GM21390 (cell line): ENCODE results near the gene ZWILCH.
"Not testable (repeated sequence)": the region's sequence is repeated elsewhere in the genome, so short reads cannot be mapped to it uniquely, and the experiment has no call there.

Source experiments
- ATAC-seq: cut with Tn5 transposase; IDR thresholded peaks from one replicate; pipeline ENCODE4 v1.9.1; 2021; ENCODE audit not compliant: unreplicated experiment

The ZWILCH gene

GRCh38 chr15:66504563-66505429 lies at the start of gene ZWILCH, which contains the start of gene RPL4:
TSS of gene ZWILCH (plus strand) at chr15:66505326. CDS start at chr15:66505339, 13 bp downstream.
TSS of gene RPL4 (minus strand) at chr15:66504855. CDS start at chr15:66504790, 65 bp downstream.
- peak; percentile 63 for ATAC-seq

- no peak for ATAC-seq
These were observed 48.9 kb upstream of the ZWILCH start for GRCh38 chr15:66456211-66456610.

- no peak for ATAC-seq
These were observed 45.1 kb upstream of the ZWILCH start for GRCh38 chr15:66459818-66460615.

DNA sequence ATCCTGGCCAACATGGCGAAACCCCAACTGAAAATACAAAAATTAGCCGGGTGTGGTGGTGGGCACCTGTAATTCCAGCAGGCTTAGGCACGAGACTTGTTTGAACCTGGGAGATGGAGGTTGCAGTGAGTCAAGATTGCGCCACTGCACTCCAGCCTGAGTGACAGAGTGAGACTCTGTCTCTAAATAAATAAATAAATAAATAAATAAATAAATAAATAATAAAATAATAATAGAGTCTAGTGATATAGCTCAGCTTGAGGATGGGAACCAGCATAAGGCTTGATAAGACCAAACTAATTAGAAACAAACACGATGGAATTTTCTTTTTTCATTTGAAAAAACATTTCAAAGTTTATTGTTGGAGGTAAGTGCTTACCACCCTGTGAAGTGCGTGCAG lies 43.8 kb upstream of the ZWILCH start:
- not testable (repeated sequence) for ATAC-seq

DNA sequence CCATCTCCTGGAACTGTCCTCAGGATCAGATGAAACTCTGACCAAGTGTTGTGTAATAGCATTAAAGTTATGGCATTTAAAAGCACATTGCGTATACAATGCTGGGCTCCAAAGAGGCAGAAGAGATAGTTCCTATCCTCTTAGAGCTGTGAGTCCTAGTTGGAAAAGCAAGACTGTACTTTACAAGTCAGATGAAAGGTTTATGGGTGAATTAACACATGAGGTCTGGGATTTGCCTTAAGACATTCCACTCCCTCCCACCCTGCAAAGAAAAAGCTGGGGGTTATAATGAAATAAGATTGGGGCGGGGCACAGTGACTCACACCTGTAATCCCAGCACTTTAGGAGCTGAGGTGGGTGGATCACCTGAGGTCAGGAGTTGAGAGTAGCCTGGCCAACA lies 43.2 kb upstream of the ZWILCH start:
- no peak for ATAC-seq

- ATAC-seq, result no peak
These were observed 42.5 kb upstream of the ZWILCH start for GRCh38 chr15:66462627-66463026.

DNA sequence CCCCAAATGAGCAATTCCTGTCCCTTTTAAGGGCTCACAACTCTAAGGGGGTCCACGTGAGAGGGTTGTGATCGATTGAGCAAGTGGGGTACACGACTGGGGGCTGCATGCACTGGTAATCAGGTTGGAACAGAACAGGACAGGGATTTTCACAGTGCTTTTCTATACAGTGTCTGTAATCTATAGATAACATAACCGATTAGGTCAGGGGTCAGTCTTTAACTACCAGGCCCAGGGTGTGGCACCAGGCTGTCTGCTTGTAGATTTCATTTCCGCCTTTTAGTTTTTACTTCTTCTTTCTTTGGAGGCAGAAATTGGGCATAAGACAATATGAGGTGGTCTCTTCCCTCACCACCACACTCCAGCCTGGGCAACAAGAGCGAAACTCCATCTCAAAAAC lies 39.8 kb upstream of the ZWILCH start:
- not testable (repeated sequence) for ATAC-seq

GRCh38 chr15:66467162-66468040 lies 37.7 kb upstream of the ZWILCH start:
- not testable (repeated sequence) for ATAC-seq

GRCh38 chr15:66470825-66471224 lies 34.3 kb upstream of the ZWILCH start:
- ATAC-seq, result not testable (repeated sequence)

DNA sequence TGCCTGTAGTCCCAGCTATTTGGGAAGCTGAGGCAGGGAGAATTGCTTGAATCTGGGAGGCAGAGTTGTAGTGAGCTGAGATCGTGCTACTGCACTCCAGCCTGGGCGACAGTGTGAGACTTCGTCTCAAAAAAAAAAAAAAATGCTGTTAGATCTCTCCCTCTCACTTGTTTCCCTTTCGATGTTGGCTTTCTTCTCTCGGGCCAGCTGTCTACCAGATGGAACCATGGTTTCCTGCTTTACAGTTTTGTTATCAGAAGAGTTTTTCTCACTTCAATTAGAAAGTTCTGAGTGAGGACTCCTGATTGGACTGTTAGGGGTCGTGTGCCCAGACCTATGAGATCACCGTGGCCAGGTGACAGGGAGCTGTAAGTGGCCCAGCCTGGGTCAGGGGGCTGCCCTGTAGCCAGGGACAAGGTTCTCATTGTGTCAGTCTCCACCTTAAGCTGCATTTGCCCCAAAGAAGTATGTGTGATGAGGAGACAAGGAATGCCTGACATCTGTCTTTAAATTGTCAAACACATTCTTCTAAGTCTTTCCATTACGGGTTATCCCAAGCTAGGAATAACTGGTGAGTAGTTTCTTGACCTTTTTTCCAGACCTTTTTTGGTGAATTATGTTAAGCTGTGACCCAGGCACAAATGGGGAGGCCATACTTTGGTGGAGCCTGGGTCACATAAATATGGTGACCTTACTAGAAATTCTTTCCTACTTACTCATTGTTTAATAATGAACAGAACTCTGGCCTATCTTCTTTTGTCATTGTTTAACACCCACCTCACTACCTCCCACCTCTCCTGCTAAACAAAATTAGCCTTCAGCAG lies 32.7 kb upstream of the ZWILCH start:
- peak; percentile 92 for ATAC-seq

DNA sequence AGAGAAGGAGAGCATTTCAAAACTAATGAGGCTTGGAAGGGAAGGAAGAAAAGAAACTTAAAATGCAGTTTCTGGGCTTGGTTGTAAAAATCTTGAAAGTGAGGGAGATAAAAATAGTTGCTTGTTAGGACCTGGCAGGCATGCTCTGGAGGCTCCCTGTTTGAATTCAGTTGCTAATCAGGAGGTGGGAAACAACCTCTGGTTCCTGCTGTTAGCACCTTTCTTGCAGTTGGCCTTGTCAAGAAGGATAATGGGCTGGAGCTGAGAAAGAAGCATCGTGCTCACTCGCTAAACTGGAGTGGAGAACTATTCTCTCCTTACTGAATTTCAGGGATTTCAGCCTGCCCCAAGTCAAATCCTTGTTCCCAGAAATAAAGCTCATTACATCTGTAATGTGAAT lies 31.0 kb upstream of the ZWILCH start:
- ATAC-seq, result no peak

DNA sequence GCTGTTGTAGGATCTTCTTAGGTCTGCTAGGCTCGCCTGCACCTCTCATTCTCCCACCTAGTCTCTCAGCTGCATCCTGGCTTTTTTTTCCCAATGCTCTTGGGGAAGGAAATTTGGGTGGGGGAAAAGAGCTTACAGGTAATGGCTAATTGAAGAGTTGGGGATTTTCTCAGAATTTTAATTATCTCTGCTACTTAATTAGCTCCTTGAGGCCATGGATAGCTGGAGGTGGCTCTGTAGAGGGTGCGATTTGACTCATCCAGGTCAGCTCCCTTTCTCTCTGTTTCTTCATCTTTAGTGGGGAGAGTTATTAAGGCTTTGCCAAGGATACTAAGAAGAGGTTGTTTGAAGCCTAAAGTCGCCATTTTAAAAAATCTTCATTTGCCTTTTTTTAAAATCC lies 30.2 kb upstream of the ZWILCH start:
- no peak for ATAC-seq

- ATAC-seq, result no peak
These were observed 28.6 kb upstream of the ZWILCH start for GRCh38 chr15:66476535-66476934.

DNA sequence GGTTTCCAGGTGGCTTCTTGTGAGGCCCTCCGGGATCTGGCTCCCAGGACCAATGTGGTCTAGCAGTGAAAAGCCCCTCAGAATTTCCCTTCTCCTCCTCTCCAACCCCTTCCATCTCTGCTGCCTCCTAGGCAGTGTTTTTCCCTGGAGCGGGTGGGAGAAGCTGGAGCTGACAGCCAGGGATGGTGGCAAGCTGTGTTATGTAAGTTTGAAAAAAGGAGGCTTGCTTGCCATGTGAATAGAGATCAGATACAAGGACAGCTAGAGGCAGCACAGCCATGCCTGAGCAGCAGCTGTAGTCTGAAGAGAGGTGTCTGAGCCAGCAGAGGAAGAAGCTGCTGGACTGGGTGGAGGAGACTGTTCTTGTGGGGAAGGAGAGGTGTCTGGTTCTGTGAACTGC lies 28.1 kb upstream of the ZWILCH start:
- ATAC-seq, result no peak

DNA sequence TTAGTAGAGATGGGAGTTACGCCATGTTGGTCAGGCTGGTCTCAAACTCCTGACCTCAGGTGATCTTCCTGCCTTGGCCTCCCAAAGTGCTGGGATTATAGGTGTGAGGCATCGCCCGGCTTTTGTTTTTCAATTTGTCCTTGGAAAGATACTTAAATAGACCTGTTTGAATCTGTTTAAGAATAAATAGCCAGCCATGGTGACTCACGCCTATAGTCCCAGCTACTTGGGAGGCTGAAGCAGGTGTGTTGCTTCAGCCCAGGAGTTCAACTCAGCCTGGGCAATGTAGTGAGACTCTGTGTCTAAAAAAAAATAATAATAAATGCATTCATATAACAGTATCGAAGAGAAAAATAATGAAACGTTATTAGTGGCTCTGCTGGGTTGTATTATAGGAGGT lies 24.9 kb upstream of the ZWILCH start:
- no peak for ATAC-seq

DNA sequence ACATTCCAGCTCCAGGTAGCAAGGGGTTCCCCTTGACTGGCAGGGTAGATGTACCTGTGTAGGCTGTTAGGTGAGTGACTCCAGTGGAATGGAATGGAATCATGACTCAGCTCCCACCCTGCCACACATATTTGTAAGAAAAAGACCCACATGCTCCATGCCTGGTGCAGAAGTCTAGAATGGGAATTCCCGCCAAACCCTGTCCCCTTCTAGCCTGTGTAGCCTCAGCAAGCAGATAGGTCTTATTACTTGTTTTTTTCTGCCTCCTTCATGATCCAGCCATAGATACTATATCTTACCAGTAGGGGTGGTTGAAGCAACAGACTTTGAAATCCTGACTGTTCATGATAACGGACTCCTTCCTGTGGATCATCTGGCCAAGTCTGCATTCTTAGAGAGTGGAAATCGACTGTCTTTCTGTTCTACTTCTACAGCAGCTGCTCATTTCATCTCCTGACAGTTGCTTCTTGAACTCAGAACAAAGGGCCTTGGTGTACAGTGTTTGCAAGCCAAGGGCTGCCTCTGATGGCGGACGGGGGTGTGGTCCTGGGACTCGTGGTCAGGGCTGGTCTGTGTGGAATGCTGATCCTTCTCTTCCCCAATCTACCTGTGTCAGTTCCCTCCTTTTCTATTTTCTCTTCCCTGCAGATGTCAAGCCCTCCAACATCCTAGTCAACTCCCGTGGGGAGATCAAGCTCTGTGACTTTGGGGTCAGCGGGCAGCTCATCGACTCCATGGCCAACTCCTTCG lies 23.8 kb upstream of the ZWILCH start:
- ATAC-seq, result no peak

- no peak for ATAC-seq
These were observed 22.6 kb upstream of the ZWILCH start for GRCh38 chr15:66482539-66482938.

DNA sequence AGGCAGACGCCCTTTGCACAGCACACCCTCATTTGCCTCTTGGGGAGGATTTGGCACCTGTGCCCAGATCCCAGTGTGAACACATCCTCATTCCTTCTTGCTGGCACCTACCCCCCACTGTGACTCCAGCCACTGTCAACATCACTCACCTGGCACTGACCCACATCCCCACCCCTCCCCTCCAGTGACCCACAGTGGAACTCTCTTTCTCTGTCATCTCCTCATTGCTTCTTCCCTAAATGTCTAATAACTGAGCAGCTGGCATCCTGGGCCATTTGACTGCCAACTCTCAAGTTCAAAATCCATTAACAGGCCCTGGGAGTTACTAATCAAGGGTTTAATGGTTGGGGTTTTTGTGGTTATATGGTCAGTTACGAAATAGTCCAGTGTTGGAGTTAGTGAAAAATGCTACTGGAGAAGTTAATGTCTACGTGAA lies 22.0 kb upstream of the ZWILCH start:
- no peak for ATAC-seq

DNA sequence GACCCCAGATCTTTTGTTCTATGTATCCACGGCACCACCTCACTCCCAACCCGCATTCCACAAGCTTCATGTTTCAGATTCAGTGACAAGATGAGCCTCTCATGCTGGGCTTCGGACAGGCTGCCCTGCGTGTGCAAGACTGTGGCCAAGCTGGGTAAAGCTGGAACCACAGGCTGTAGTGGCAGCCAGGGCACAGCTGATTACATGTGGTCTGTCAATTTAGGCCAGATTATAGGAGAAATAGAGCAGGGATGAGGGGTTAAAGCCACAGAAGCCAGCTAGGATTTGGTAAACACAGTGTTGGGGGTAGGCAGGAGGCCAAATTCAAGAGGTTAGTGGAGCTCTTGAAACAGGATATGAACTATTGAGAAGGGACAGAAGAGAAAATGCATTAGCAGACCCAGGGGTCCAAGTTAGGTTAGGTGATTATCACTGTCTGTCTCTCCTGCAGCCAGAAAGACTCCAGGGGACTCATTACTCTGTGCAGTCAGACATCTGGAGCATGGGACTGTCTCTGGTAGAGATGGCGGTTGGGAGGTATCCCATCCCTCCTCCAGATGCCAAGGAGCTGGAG lies 20.5 kb upstream of the ZWILCH start:
- no peak for ATAC-seq
